ENCODE measurements around the gene NPHP1.
"Not testable (repeated sequence)": the region's sequence is repeated elsewhere in the genome, so short reads cannot be mapped to it uniquely, and the experiment has no call there.

NPHP1 gene

GRCh38 chr2:110130757-110131156 is 74.1 kb downstream of the NPHP1 start:
- no peak for DNase-seq (ENCODE audit: low read depth in 3 of 3)

DNA sequence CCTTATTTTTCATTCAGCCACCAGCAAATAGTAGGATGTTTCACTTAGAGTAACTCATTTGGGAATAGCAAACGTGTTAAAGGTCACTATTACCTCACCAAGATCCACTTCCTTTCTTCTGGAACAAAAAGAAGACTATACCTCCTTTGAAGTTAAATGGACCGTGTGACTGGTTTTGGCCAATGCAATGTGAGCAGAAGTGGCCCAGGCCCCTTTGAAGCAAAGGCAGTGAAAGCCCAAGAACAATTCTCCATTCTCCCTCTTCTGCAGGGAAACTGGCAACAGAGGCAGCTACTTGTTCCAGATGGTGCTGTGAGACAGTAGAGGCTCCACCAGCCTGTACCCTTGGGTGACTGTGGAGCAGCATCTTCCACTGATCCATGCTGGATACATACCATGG is 77.9 kb downstream of the NPHP1 start:
- no peak for DNase-seq (ENCODE audit: low read depth in 3 of 3)

GRCh38 chr2:110126086-110126773 is 78.6 kb downstream of the NPHP1 start:
- DNase-seq (ENCODE audit: low read depth in 3 of 3), result no peak

DNA sequence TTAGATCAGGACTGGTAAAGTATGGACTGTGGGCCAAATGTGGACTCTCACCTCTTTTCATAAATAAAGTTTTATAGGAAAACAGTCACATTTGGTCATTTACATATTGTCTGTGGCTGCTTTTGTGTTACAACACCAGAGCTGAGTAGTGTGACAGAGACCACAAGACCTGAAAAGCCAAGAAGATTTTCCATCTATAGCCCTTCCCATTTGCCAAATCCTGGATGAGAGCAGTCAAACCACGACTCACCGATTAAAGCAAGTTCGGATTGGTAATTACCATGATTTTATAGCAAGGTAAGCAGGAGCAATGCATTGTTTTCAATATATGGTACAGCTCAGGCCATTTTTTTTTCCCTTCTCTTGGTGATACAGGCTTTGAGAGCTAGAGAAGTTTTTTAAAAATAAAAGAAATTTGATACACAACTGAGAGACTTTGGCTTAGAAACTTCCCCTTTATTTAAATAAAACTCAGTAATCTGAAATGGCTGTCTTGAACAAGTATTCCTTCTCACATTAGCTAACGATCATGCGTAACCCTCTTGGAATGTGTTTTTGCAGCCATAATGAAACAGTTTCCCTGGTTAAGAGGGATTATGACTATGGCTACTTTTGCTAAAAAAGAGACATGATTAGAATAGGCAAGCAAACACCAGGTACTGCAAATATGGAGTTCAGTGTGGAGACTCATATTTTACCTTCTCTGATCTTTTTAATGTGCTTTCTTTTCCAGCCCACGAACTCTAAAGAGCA is 79.7 kb downstream of the NPHP1 start:
- no peak for DNase-seq (ENCODE audit: low read depth in 3 of 3)

DNA sequence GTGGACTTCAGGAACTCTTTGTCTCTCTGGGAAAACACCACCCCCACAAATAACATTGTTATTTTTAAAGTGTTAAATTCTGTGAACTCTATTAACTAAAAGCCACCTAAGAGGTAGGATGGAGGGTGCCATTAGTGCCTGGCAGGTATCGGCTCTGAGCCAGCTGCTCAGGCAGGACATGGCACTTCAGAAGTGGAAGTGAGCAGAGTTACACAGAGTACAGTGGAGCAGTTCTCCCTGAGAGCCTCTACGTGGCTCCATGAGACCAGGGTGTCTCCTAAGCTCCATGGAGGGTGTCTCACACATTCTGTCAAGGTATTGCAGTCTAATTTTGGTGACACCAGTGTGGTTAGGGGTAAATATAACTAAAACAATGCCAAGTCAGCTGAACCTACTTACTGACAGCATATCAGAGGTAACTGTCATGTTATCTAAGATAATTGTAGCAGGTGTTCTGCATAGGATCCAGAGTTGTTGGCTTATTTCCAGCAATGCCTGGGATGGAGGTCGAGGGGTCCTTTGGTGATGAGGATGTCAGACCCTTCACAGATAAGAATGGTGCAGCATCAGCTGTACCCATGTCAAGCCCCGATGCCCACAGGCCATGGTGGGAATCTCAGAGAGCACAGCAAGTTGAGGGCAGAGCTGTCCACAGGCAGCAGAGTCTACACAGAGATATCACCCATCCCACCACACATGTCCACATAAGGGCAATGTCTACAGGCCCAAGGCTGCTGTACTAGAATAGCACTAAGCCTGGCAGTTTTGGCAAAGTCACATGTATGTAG is 80.6 kb downstream of the NPHP1 start:
- no peak for DNase-seq (ENCODE audit: low read depth in 3 of 3)

DNA sequence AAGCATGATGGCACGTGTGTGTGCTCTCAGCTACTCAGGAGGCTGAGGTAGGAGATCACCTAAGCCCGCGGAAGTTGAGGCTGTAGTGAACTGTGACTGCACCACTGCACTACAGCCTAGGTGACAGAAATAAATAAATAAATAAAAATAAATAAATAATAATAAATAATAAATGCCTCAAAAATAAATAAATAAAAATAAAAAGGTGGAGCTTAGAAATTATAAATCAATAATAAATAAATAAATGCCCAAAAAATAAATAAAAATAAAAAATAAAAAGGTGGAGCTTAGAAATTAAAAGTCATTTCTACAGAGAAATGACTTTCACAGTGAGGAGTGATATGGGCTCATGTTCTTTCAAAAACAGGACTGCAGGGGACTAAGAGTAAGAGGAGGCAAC is 83.2 kb downstream of the NPHP1 start:
- no peak for DNase-seq (ENCODE audit: low read depth in 3 of 3)

GRCh38 chr2:110121052-110121334 is 83.8 kb downstream of the NPHP1 start:
- DNase-seq (ENCODE audit: low read depth in 3 of 3), result no peak

GRCh38 chr2:110120171-110121051 is 84.4 kb downstream of the NPHP1 start:
- no peak for DNase-seq (ENCODE audit: low read depth in 3 of 3)

DNA sequence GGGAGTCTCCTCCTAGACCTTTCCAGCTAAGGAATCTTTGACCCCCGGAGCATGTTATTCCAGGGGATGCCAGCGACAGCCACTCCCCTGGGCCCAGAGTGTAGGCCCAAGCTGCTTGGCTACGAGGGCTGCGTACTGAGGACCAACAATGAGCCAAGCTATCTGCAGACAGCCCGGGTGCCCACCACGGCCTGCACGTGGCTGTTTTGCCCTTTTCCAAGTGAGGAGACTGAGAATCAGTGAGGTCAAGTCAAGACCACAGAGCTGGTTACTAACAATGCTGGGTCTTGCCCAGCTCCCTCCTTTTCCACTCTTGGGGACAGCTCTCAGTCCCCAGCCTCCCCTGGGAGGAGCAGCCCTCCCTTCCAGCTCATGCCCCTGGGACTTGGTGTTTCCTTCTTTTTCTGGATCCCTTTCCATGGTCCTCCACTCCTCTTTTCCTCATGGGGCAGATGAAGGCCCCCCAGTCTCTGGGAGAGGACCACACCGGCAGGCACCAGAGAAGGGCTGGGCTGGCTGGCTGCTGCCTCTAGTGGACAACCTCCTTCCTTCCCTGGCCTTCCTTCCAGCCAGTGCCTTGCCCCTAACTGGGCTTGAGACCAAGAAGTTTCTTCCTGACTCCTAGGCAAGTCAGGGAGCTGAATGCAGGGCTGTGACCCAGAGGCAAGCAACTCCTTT is 88.6 kb downstream of the NPHP1 start:
- DNase-seq (ENCODE audit: low read depth in 3 of 3), result no peak

- DNase-seq (ENCODE audit: low read depth in 3 of 3), result no peak
Observed at GRCh38 chr2:110115291-110116032, 89.4 kb downstream of the NPHP1 start, which contains the start of gene MALL. Gene MALL (minus strand): TSS chr2:110115822. CDS start chr2:110115792, 30 bp downstream.

- DNase-seq (ENCODE audit: low read depth in 3 of 3), result no peak
Observed at GRCh38 chr2:110114831-110115255, 90.0 kb downstream of the NPHP1 start.

DNA sequence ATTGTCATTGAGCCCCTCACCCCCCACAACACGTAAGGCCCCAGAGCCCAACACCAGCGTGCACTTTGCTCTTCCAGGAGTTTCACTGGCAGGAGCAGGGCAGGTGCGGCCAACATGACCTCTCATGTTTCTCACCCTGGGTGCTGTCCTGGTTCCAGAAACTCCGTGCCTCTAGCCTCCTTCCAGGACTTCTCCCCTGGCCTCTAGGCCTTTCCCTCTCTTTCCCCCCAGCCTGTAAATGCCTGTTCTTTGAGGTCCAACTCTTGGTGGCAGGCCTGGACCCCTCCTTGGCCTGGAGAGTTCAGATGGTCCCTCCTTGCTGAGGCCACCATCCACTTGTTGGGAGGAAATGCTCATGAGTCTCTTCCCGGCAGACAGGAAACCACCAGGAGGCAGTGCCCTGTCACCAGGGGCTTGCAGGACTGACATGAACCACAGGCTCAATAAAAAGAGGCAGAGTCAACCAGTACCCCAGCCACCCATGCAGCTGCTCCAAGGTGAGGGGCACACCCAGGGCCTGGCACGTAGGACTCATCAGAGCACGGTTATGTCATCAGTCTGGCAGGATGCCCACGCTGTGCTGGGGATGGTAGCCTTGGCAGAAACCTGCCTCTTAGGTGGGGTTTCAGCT is 90.7 kb downstream of the NPHP1 start:
- DNase-seq (ENCODE audit: low read depth in 3 of 3), result no peak

- not testable (repeated sequence) for DNase-seq (ENCODE audit: low read depth in 3 of 3)
Observed at GRCh38 chr2:110108291-110108690, 96.5 kb downstream of the NPHP1 start.

GRCh38 chr2:110107092-110108079 is 97.4 kb downstream of the NPHP1 start:
- DNase-seq (ENCODE audit: low read depth in 3 of 3), result no peak

DNA sequence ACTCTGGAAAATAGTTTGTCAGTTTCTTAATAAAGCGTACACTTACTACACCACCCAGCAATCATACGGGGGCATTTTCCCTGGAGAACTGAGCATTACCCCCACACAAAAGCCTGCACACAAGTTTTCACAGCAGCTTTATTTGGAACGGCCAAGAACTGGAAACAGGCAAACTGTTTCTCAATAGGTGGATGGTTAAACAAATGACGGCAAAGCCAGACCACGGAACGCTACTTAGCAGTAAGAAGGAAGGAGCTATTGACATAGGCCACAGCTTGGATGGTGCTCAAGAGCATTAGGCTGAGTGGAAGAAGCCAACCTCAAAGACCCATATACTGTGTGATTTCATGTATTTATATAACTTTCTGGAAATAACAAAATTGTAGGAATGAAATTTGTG is 98.2 kb downstream of the NPHP1 start:
- DNase-seq (ENCODE audit: low read depth in 3 of 3), result no peak

GRCh38 chr2:110105608-110106467 is 99.0 kb downstream of the NPHP1 start:
- DNase-seq (ENCODE audit: low read depth in 3 of 3), result no peak

DNA sequence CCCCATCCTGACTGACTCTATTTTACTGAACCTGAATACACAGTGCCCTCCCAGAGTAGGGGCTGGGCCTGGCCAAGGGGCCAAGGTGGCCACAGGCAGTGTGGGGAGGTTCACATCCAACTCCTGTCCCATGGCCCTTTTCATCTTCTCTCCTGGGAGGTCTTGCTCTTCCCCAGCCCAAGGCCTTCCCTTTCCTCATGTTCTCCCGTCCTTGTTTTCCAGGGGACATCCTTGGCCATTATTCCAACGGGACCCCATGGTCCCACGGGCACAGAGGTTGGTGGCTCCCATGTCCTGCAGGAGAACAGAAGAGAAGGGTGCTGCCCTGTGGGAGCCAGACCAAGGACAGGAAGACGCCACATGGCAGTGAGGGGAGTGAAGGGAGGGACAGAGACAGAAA is 99.6 kb downstream of the NPHP1 start:
- no peak for DNase-seq (ENCODE audit: low read depth in 3 of 3)

All from stimulated activated CD4-positive, alpha-beta T cell treated with anti-CD3 and anti-CD28 coated beads, TNF-alpha, amount 100 ng/mL, for 4 hours (primary cell).